MM.1S (cell line): ENCODE measurements around the gene EPRS1.

Source experiments
- CTCF ChIP-seq: fragments of 300-600 bp; sonication (generic); IDR thresholded peaks from 2 replicates; pipeline ENCODE4 v1.5.1; 2016; ENCODE audit warnings: antibody characterized with exemption, low read length, mixed read lengths
- EZH2 ChIP-seq: fragments of 300-600 bp; sonication (generic); optimal IDR thresholded peaks from 2 replicates; pipeline ENCODE3; 2017; ENCODE audit warnings: low read depth, mild to moderate bottlenecking, antibody characterized with exemption, low read length, mixed read lengths
- EZH2phosphoT487 ChIP-seq: fragments of 300-600 bp; sonication (generic); IDR thresholded peaks from 2 replicates; pipeline ENCODE4 v1.6.1; 2018; ENCODE audit warnings: antibody characterized with exemption, low read length

GRCh38 chr1:220013497-220013896, 32.8 kb downstream of the EPRS1 start:
- no peak for TF ChIP-seq EZH2phosphoT487
- no peak for TF ChIP-seq CTCF
- no peak for TF ChIP-seq EZH2
